Measurements from ENCODE around the gene B4GALT3.

The B4GALT3 gene

DNA sequence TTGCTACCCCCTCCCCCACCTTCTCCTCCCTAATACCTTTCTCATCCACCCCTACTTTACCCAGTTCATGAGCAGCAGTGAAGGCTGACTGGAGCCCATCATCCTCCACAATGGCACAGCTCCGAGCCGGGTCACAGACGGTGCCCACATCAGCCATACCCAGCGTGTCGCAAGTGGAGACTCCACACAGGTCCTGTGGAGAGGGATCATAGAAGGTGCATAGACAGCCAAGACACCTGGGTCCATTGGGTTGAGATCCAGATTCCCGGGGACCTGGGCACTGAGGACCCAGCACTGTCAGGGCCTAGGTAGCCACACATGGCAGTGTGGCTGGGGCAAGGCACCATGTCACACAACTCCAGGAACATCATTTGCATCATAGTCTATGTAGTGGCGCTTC, 18.8 kb upstream of the B4GALT3 start:
- POLR2A ChIA-PET, result no interaction called here
- CTCF ChIA-PET, result interaction anchor here (3.5 to 26.1 kb wide), 2 partner anchors 13 to 23 kb away, joined by 16 to 758 read pairs; partner anchors contain the start of genes APOA2, FCER1G and TOMM40L
- TF ChIP-seq, protein P1, sequence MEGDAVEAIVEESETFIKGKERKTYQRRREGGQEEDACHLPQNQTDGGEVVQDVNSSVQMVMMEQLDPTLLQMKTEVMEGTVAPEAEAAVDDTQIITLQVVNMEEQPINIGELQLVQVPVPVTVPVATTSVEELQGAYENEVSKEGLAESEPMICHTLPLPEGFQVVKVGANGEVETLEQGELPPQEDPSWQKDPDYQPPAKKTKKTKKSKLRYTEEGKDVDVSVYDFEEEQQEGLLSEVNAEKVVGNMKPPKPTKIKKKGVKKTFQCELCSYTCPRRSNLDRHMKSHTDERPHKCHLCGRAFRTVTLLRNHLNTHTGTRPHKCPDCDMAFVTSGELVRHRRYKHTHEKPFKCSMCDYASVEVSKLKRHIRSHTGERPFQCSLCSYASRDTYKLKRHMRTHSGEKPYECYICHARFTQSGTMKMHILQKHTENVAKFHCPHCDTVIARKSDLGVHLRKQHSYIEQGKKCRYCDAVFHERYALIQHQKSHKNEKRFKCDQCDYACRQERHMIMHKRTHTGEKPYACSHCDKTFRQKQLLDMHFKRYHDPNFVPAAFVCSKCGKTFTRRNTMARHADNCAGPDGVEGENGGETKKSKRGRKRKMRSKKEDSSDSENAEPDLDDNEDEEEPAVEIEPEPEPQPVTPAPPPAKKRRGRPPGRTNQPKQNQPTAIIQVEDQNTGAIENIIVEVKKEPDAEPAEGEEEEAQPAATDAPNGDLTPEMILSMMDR (IDR thresholded peaks at IDR 0.05; ENCODE audit: insufficient read depth, low read length, missing control alignments), result no peak
- DNase-seq (ENCODE audit: low read depth, low spot score), result no peak
- no peak overlapping the region for H3K4me3 ChIP-seq (ENCODE audit: low read depth, low read length)

DNA sequence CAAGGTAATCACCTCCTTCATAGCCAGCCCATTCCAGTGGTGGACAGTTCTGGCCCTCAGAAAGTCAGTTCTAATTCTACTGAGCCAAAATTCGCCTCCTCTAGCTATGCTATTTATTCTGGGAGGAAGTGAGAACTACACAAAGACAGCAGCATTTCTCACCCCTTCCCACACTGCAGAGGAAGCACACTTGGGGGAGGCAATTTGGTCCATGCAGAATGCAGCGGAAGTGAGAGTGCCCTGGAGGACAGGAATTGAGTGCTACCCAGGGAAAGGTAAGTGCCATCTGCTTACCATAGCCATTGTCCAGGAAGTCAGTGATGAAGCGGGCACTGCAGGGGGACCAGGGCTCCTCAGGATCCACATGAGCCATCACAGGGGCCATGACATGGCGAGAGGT, 17.9 kb upstream of the B4GALT3 start:
- DNase-seq (ENCODE audit: low read depth, low spot score), result no peak
- TF ChIP-seq, protein P1 (IDR thresholded peaks at IDR 0.05; ENCODE audit: insufficient read depth, low read length, missing control alignments), result no peak
- POLR2A ChIA-PET, result no interaction called here
- CTCF ChIA-PET, result interaction anchor here (1.2 to 26.1 kb wide), 3 partner anchors 12 to 189 kb away, joined by 8 to 758 read pairs (median 96); partner anchors contain the start of genes APOA2, FCER1G and TOMM40L
- H3K4me3 ChIP-seq (ENCODE audit: low read depth, low read length), result no peak overlapping the region

DNA sequence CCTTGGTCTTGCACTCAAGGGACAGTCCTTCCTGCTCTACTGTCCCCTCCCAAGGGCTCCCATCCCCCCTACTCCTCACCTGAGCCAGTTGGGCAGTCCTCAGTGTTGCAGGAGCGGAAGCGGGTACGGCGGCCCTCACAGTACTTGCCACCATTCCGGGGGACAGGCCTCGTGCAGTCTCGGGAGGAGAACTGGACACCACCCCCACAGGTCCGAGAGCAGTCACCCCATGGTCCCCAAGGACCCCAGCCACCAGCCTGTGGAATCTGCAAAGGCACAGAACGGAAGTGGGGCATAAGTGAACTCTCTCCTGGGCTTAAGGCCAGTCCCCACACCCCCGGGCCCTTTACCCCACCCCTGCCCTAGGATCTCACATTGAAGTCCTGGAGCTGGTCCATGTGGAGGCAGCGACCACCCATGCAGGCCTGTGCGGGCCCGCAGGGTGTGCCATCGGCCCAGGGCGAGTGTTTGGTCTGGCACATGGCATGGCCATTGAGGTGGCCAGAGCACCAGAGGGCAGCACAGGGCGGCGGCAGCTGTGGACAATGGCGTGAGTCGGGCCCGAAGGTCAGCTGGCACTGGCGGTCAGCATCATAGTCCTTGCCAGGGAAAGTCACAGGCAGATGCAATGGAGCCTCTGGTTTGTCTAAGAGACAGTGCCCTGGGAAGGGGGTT, 16.4 kb upstream of the B4GALT3 start:
- ChIA-PET CTCF (interaction anchor here (0.9 to 26.1 kb wide), 14 partner anchors 8 to 191 kb away, joined by 3 to 758 read pairs (median 14); partner anchors contain the start of genes APOA2, B4GALT3, CFAP126 and FCER1G), POLR2A (interaction anchor here (0.6 kb wide), 1 partner anchor 10 kb away, joined by 3 read pairs; no protein-coding TSS in a partner anchor)
- TF ChIP-seq, protein P1 (IDR thresholded peaks at IDR 0.05; ENCODE audit: insufficient read depth, low read length, missing control alignments), result no peak
- no peak overlapping the region for H3K4me3 ChIP-seq (ENCODE audit: low read depth, low read length)
- no peak for DNase-seq (ENCODE audit: low read depth, low spot score)

DNA sequence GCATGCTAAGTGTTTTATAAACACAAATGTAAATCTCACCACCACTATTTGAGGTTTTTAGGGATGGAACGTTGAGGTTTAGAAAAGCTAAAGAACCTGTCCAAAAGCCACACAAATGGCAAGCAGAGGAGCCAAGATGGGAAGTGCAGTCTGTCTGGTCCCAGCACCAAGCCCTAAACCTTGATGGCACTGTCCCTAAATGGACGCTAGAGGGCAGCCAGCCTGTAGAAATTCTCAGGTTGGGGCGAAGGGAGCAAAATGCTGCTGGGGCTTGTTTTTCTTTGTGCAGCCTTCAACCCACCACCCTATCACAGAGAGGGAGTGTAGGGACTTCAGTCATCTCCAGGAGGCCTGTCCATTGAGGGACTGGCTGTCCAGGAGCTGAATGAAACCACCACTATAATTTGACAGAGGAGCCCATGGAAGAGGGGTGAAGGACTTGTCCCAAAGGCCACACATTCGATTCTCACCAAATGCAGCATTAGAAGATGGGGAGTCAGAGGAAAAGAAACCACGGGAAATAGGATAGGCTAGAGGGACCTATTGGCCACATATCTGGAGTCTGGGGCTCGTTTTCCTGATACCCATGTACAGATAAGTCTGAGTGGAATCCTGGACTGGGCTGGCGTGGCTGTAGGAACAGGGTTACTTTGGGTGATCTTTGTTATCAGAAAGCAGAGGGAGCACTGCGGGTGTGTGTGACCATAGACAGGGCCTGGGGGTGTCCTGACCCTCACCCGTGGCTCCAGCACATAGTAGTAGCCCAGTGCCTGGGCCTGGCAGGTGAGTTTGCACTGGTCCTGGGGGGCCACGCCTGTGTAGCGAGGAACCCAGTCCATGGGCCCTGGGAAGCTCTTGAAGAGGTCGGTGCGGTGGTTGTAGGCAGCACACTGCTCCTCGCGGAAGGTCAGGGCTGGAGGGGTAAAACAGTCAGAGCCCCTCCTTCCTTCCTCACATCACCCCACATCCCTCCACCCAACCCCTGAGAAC, 15.5 kb upstream of the B4GALT3 start:
- TF ChIP-seq, protein P1 (IDR thresholded peaks at IDR 0.05; ENCODE audit: insufficient read depth, low read length, missing control alignments), result peak; percentile 90
- POLR2A ChIA-PET, result no interaction called here
- DNase-seq (ENCODE audit: low read depth, low spot score), result no peak
- CTCF ChIA-PET, result interaction anchor here (0.6 to 26.1 kb wide), 29 partner anchors 7 to 221 kb away, joined by 3 to 758 read pairs (median 5); partner anchors contain the start of genes APOA2, B4GALT3, CFAP126 and FCER1G
- H3K4me3 ChIP-seq (ENCODE audit: low read depth, low read length), result no peak overlapping the region

DNA sequence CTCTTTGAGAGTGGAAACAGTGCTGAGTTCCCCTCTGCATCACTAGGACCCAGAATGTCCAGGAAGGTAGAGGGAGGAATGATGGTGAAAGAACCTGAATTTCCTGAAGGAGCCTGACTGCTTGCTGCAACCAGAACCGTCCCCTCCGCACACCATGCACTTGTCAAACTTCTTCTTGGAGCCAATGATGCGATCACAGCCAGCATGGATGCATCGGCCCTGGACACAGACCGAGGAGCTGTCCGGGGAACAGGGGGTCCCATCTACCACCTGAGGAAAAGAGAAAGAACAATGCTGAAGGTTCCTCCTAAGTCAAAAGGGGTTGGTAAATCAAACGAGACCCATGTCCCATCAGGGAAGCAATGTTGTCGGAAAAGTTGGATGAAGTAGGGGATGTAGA, 14.7 kb upstream of the B4GALT3 start:
- no peak overlapping the region for H3K4me3 ChIP-seq (ENCODE audit: low read depth, low read length)
- TF ChIP-seq, protein P1 (IDR thresholded peaks at IDR 0.05; ENCODE audit: insufficient read depth, low read length, missing control alignments), result no peak
- CTCF ChIA-PET, result interaction anchor here (0.6 to 26.1 kb wide), 25 partner anchors 9 to 222 kb away, joined by 3 to 758 read pairs (median 7); partner anchors contain the start of genes APOA2, B4GALT3, CFAP126 and FCER1G
- POLR2A ChIA-PET, result no interaction called here
- DNase-seq (ENCODE audit: low read depth, low spot score), result no peak
